Left lung (tissue), 10 donors: ENCODE data around the gene ABHD8. TPM values are rescaled to one million over a fixed set of nuclear protein-coding genes. Genes with fewer than 3 reads are reported as not detected.

Experiments
- ATAC-seq: fragments of 200-7000 bp; cut with Tn5 transposase; one replicate; pipeline ENCODE4 v1.9.1; 2020; ENCODE audit warnings: moderate library complexity
- DNase-seq, 4 donors: peaks; one replicate each; pipeline ENCODE4 v3.0.0-alpha.2; 2013 to 2020
- H3K27ac ChIP-seq, 2 donors: fragments of 200-600 bp; sonication (generic) in 1 of 2; one replicate each; pipeline versions ENCODE4 v1.5.0 to v1.8.0; 2020 to 2021
- H3K27me3 ChIP-seq, 2 donors: fragments of 200-600 bp; sonication (generic) in 1 of 2; one replicate each; pipeline versions ENCODE4 v1.5.0 to v1.8.0; 2020 to 2021
- H3K36me3 ChIP-seq, 2 donors: fragments of 200-600 bp; sonication (generic) in 1 of 2; one replicate each; pipeline versions ENCODE4 v1.5.0 to v1.8.0; 2020 to 2021
- H3K4me1 ChIP-seq, 2 donors: fragments of 200-600 bp; one replicate each; pipeline ENCODE4 v1.8.0; 2021
- H3K4me3 ChIP-seq, 2 donors: fragments of 200-600 bp; sonication (generic) in 1 of 2; one replicate each; pipeline versions ENCODE4 v1.5.0 to v1.8.0; 2020 to 2021; ENCODE audit warnings: mild to moderate bottlenecking in 1 of 2
- H3K9me3 ChIP-seq, 2 donors: fragments of 200-600 bp; sonication (generic) in 1 of 2; one replicate each; pipeline versions ENCODE4 v1.5.0 to v1.8.0; 2020 to 2021
- intact Hi-C, 2 donors: fragments of 100-400 bp; cut with DNase I; formaldehyde crosslinking; loops; one replicate each; pipeline versions ENCODE4 v1.11.2 to v1.14.2; 2022
- polyA plus RNA-seq, 6 donors: library from polyadenylated mRNA; unstranded; fragments of 120-200 nt; gene quantifications; one replicate each; pipeline ENCODE4 v1.2.1, GENCODE V29; 2013; ENCODE audit not compliant: insufficient read length in 6 of 6
- total RNA-seq, 2 donors: library from RNA; stranded (reverse); fragmentation: NEBNext Ultra II Directional; extraction: Animal tissue kit (Norgen Biotek cat#: 25700); gene quantifications; one replicate each; pipeline ENCODE4 v1.2.1, GENCODE V29; 2021
- TF ChIP-seq, protein P1 (sequence below), 2 donors: fragments of 200-600 bp; sonication (generic) in 1 of 2; IDR thresholded peaks; one replicate each; pipeline versions ENCODE4 v1.5.0 to v1.8.0; 2021; ENCODE audit warnings: antibody characterized with exemption in 2 of 2
- donor health status: DM: no; HTN: yes; CAD: no.
- donor health status: DM: no; HTN: no; CAD: no.

ABHD8 gene
- total and polyA plus RNA-seq, 8 donors = 6.8 to 17.1 (median 10.5) TPM

DNA sequence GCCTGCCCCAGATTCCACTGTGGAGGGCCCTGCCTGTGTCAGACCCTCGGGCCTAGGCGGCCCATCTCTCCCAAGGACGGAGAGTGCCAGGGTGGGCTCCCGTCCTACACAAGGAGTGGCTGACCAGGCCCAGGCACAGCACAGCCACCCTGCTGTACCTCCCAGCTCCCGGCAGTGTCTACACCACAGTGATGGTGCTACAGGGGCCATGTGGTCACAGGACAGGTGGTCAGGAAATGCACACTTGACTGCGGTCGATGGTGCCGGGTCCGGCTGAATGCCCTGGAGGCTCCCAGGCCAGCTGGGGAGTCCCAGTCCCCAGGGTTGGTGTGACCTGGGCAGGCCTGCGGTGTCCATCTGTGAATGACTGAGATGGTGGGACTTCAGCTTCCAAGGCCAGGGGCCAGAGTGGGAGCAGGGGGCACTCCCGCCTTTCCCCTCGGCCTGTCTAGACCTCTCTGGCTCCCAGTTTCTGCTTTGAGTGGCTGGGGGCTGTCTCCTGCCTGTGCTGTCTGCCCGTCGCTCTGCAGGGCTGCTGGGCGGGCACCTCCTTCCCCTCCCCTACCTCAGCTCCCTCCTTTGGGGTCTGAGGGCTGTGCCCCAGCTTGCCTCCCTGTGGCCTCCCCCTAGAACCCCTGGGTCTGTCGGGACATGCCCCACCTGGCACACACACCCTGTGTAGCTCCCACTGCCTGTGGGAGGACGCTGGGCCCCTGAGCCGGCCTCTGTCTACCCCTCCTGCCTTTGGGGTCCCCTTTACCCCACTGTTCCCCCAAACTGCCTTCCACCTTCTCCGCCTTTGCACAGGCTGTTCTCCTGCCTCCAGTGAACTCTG is 18.6 kb upstream of the ABHD8 start:
- peaks cover 0 to 59% of the 10 kb centered on the region in 2 donors for H3K36me3 ChIP-seq
- intact Hi-C loops = no loop called here
- no peak overlapping the region for H3K27ac ChIP-seq
- ATAC-seq = no peak
- H3K4me3 ChIP-seq = no peak overlapping the region
- TF ChIP-seq, protein P1, sequence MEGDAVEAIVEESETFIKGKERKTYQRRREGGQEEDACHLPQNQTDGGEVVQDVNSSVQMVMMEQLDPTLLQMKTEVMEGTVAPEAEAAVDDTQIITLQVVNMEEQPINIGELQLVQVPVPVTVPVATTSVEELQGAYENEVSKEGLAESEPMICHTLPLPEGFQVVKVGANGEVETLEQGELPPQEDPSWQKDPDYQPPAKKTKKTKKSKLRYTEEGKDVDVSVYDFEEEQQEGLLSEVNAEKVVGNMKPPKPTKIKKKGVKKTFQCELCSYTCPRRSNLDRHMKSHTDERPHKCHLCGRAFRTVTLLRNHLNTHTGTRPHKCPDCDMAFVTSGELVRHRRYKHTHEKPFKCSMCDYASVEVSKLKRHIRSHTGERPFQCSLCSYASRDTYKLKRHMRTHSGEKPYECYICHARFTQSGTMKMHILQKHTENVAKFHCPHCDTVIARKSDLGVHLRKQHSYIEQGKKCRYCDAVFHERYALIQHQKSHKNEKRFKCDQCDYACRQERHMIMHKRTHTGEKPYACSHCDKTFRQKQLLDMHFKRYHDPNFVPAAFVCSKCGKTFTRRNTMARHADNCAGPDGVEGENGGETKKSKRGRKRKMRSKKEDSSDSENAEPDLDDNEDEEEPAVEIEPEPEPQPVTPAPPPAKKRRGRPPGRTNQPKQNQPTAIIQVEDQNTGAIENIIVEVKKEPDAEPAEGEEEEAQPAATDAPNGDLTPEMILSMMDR (IDR thresholded peaks at IDR 0.05) = no peak
- no peaks in the 10 kb centered on the region for H3K9me3 ChIP-seq
- peaks cover 0 to 20% of the 10 kb centered on the region in 2 donors for H3K4me1 ChIP-seq
- peaks cover 0 to 5% of the 10 kb centered on the region in 2 donors for H3K27me3 ChIP-seq
- no peak for DNase-seq

DNA sequence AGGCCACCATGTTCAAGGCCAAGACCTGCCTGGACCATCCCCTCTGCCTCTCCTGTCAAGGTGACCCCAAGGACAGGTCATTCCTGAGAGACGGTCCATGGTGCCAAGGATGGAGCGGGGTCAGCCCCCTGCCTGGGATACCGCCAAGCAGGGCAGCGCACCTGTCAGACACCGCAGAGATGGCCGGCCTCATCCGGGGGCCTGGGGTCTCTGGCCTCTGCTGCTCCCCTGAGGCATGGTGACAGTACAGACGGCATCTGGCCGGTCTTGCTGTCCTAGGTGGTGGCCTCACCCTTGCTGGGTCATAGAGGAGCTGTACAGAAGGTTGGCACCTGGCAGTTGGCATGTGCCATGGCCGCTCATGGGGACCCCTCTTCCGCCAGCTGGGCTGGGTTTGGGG is 17.2 kb upstream of the ABHD8 start:
- intact Hi-C loops = no loop called here
- DNase-seq (no peak), ATAC-seq (no peak)
- TF ChIP-seq, protein P1 (IDR thresholded peaks at IDR 0.05) = no peak
- Histone ChIP-seq H3K9me3 (no peaks in the 10 kb centered on the region), H3K4me1 (peaks cover 0 to 23% of the 10 kb centered on the region in 2 donors), H3K27ac (no peak overlapping the region), H3K36me3 (peaks cover 0 to 73% of the 10 kb centered on the region in 2 donors), H3K4me3 (no peak overlapping the region), H3K27me3 (peaks cover 0 to 5% of the 10 kb centered on the region in 2 donors)

DNA sequence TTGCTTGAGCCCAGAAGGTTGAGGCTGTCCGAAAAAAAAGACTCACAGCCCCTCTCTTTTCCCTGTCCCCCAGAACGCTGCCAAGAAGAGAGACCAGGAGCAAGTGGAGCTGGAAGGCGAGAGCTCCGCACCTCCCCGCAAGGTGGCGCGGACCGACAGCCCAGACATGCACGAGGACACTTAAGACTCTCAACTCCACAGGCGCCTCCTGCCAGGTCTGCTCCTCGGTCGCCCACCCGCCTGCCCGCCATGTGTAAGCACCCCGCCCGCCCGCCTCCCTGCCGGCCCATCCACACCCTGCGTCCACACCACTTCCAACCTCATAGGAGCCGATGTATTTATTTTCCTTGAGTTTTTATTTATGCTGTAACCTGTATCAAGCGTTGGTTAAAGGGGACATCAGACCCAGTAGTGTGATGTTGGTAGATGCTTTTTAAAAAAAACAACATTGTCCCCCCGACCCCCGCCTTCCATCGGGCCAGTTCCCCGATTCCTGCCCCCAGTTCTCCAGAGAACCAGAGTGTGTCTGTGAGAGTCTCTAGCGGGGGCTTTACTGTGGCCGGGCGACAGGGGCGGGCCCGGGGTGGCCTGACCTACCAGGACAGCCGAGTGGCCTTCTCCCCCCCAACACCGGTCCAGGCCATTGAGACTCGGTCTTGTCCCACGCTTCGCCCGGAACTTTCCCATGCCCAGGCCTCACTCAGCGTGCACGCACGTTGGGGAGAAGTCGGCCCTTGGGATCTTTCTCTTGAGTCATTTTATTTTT is 16.4 kb upstream of the ABHD8 start:
- Histone ChIP-seq H3K36me3 (peaks cover 0 to 73% of the 10 kb centered on the region in 2 donors), H3K4me3 (no peak overlapping the region), H3K27me3 (peaks cover 0 to 5% of the 10 kb centered on the region in 2 donors), H3K9me3 (no peaks in the 10 kb centered on the region), H3K27ac (no peak overlapping the region), H3K4me1 (peaks cover 0 to 23% of the 10 kb centered on the region in 2 donors)
- TF ChIP-seq, protein P1 (IDR thresholded peaks at IDR 0.05) = no peak
- no peak for ATAC-seq
- intact Hi-C loops = no loop called here
- no peak for DNase-seq

DNA sequence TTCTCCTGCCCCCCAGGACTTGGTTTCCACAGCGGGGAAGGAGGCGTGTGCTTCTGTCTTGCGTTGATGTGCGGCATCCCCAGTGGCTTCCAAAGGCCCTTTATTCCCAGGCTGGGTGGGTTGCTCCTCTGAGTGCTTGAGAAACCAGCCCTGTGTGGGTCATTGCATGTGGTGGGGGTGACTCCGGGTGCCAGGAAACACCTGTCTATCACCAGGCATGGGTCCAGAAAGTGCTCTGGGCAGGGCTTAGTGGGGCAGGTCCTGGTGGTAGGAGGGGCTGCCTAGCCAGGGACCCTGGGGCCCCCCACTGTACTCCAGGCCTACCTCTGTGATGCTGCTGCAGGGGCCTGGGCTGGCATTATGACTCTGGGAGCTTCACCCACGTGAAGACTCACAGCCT is 15.7 kb upstream of the ABHD8 start:
- Histone ChIP-seq H3K27ac (no peak overlapping the region), H3K36me3 (peaks cover 0 to 79% of the 10 kb centered on the region in 2 donors), H3K9me3 (no peaks in the 10 kb centered on the region), H3K4me1 (peaks cover 0 to 18% of the 10 kb centered on the region in 2 donors), H3K4me3 (no peak overlapping the region), H3K27me3 (peaks cover 0 to 2% of the 10 kb centered on the region in 2 donors)
- TF ChIP-seq, protein P1 (IDR thresholded peaks at IDR 0.05) = no peak
- intact Hi-C loops = no loop called here
- DNase-seq (no peak), ATAC-seq (no peak)

DNA sequence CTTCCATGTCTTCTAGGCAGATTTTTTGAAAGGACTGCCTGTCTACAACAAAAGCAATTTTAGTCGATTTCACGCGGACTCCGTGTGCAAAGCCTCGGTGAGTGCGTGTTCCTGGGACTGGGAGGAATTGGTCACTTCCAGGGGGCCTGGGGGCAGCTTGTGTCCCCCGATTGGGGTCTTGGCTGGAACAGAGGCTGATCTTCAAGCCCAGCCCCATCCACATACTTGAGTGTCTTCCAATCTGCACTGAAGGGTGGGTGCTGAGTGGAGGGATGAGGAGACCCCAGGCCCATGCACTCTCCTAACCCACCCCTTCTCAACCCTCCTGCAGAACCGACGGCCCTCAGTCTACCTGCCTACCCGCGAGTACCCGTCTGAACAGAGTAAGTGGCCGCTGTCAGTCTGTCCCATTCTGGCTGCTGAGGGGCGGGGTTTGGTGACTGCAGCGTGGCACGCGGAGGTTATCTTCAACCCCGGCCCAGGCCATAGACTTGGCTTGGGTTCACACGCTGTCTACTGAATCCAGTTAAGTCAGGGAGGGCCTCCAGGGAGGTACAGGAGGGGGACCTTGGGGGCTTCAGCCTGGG is 10.9 kb upstream of the ABHD8 start:
- no peaks in the 10 kb centered on the region for H3K27me3 ChIP-seq
- H3K4me1 ChIP-seq = peaks cover 10 to 44% of the 10 kb centered on the region in 2 donors
- TF ChIP-seq, protein P1 (IDR thresholded peaks at IDR 0.05) = no peak
- ATAC-seq (no peak), DNase-seq (no peak)
- intact Hi-C loops = no loop called here
- H3K9me3 ChIP-seq = no peaks in the 10 kb centered on the region
- no peak overlapping the region for H3K4me3 ChIP-seq
- peaks cover 0 to 58% of the 10 kb centered on the region in 2 donors for H3K36me3 ChIP-seq
- H3K27ac ChIP-seq = no peak overlapping the region
